ENCODE measurements around the gene OR10K2.

The OR10K2 gene

GRCh38 chr1:158371188-158371953, 54.7 kb downstream of the OR10K2 start:
- DNase-seq = no peak

All from hypothalamus (tissue), 51 donors.